OCI-M1 (cell line): ENCODE measurements around the gene B4GALT7.
"Not testable (repeated sequence)": the region's sequence is repeated elsewhere in the genome, so short reads cannot be mapped to it uniquely, and the experiment has no call there.

Source experiments
- DNase-seq: peaks from one replicate; lab custom pipeline; 2025; lab: John Stamatoyannopoulos, UW

Gene B4GALT7, protein sequence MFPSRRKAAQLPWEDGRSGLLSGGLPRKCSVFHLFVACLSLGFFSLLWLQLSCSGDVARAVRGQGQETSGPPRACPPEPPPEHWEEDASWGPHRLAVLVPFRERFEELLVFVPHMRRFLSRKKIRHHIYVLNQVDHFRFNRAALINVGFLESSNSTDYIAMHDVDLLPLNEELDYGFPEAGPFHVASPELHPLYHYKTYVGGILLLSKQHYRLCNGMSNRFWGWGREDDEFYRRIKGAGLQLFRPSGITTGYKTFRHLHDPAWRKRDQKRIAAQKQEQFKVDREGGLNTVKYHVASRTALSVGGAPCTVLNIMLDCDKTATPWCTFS

DNA sequence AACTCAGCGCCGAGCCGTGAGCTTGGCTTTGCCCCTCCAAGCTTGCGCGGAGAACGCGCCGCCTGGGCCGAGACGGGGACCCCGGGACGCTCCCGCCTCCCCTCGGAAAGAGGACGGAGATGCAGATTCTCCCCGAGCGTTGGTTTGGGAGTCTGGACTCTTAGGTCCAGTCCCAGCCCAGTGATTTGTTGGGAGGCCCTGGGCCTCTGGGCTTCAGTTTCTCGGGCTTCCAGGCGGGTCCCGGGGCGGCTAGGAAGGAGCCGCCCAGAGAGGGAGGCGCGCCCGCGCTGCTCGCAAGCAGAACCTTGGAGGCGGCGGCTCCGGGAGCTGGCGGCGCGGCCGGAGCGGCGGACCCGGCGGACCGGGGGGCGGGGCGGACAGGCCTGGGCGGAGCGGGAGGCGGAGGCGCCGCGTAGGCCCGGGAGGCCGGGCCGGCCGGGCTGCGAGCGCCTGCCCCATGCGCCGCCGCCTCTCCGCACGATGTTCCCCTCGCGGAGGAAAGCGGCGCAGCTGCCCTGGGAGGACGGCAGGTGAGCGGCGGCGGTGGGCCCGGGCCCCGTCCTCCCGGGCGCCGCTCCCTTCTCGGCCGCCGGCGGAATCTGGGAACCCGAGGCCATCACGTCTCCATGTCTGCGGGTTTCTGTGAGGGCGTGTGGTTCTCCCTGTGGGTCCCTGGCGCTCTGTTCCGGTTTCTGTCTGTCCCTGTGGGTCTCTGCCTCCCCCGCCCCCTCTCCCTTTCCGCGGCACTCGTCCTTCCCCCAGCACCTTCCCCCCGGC, at the start of gene B4GALT7:
Gene B4GALT7, plus strand, starts transcription at position 402 of the 777 bp plus-strand sequence. Its CDS starts 79 bp downstream, at position 481.
- peak; percentile 86 for DNase-seq

DNA sequence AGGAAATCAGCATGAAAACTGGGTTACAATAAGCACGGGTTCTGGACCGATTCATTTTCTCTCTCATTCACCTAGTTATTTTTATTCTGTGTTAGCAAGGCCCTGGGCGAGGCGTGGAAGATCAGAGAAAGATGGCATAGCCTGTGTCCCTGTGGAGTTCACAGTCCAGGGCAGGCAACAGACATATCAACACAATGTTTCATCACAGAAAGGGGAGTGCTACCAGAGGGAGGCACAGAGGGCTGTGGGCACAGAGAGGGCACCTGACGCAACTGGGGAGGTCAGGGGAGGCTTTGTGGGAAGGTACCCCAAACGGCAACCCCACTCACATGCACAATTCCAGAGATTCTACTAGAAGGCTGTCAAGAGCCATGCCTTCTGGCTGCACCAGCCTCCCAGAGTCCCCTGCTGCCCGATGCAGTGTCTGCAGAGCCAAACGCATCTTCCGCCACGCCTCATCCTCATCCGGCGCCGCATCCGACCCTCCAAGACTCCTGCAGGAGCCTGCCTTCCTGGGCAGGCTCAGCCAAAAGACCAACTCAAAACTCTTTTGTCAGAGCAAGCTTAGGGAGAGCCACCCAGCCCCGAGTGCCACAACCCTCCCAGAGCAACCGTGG, 47.0 kb upstream of the B4GALT7 start:
- DNase-seq, result no peak

DNA sequence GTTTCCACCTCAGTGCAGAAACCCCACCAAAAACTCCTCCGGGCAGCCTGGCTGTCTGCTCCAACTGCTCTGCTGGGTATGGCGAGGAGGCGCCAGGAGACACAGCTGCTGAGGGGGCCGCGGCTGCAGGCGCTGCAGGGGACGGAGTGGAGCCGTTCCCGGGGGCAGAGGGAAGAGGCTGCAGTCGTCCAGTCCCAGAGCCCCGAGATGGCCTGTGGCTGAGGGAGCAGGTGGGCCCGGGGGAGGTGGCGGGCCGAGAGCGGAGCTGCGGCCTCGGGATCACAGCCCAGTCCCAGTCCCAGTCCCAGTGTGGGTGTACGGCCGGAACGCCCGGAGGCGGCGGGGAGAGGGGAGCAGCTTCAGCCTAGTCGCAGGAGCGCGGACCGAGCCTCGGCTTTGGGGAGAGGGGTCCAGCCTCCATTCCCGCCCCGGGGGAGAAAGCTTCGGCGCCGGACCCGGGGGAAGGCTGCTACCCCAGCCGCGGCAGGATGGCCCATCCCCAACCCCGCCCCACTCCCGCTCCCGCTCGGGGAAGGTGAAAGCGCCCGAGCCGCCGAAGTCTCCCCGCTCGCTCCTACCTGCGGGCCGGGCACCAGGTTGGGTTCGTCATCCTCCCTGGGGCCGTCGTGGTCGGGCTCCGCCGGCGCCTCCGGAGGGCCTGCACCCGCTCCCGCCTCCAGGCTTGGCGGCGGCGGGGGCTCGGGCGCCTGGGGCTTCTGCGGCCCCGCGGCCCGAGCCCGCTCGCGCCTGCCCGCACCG, 46.1 kb upstream of the B4GALT7 start:
- DNase-seq, result peak; percentile 48

DNA sequence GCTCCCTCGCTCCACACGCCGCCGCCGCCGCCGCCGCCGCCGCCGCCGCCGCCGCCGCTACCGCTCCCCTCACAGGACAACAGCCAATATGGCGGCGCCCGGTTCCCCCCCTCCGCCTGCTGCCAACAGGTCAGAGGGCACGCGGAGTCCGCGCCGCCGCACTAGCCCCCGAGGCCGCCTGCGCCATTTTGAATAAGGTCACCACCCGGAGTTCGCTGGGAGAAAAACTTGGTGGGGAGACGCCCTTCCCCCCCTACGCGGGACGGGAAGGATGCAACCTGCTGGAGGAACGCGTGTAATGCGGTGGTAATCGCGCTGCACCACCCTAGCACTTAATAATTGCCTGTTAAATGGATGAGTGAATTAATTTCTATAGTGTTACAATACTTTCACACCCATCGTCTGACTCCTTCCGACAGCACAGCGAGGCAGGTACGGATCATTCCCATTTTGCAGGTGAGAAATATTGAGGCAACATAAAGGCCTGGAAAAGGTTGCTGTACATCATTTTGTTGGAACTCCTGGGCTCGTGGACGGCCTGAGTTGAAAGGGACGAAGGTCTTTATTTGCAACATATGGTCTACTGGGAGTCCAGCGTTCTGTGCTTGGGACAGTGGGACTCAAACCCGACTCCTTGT, 45.3 kb upstream of the B4GALT7 start, which contains the start of gene FAM193B:
Gene FAM193B, minus strand, starts transcription at position 90 of the 638 bp plus-strand sequence. CDS start 105 bp downstream, outside the sequence.
- peak; percentile 96 for DNase-seq

DNA sequence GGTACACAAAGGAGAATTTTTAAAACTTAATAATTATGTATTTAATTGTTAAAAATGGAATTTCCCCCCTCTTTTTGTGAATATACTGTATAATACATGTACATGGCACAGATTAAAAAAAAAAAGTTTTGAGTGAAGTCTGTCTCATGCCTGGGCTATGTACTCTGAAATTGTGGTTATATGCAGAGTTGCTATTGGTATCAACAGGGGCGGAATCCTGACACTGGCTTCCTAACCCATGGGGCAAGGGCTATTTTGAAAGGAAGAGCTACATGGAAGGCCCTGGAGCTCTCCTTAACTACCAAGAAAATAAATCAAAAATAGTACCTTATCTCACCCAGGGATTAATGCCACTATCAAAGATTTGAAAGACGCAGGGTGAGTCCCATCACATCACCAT, 44.7 kb upstream of the B4GALT7 start:
- DNase-seq, result no peak

DNA sequence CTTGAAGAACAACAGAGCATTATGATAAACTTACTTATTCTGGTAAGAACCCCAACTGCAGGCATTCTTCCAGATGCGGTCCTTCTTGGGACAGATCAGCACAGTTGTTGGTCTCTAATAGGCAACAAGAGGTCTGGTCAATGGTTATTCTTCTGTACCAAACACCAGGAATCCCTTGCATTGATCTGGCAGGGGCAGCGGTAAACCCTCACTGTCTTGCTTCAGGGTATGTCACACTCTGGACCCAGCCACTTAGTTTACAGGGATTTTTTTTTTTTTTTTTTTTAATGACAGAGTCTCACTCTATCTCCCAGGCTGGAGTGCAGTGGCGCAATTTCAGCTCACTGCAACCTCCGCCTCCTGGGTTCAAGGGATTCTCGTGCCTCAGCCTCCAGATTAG, 44.3 kb upstream of the B4GALT7 start:
- no peak for DNase-seq

DNA sequence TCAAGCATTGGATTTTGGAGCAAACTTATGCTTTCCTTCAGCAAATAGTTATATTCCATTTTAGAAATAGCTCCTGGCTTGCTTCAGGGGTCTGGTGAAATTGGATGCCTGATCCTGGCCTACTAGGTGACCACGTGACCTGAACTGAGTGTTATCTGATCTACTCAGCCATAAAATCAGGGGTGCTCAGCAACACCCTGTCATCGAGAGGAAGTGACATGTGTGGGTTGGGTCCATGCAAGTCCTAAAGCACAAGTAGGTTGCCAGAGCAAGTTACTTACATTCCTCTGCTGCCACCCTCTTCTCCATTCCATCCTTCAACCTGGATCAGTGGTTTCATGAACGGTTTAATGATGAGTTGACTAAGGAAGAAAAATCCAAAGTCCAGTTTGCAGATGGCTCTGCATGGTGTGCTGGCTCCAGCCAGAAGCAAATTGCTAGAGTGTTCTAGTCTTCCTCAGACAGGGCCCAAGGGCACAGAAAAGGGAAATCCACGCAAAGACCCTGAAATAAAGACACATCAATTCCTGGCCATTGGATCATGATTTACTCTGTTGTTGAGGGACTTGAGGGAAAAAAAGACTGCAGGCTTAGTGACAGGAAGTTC, 42.8 kb upstream of the B4GALT7 start:
- peak; percentile 81 for DNase-seq

DNA sequence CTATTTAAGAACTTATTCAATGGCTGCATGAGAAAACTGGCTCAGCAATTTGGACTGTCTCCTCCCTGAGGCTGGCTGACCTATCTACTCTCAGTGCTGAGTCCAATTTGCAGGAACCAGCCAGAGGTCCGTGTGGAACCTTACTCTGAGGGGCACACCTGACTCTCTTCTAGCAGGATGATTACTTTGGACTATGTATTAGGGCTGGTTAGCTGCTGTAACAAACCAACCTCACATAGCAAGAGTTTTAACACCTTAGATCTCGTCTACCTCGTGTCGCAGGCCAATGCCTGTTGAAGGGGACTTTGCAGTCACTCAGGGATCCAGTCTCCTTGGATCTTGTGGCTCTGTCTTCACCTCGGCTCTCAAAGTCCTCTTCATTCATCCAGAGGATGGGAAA, 42.1 kb upstream of the B4GALT7 start:
- no peak for DNase-seq

DNA sequence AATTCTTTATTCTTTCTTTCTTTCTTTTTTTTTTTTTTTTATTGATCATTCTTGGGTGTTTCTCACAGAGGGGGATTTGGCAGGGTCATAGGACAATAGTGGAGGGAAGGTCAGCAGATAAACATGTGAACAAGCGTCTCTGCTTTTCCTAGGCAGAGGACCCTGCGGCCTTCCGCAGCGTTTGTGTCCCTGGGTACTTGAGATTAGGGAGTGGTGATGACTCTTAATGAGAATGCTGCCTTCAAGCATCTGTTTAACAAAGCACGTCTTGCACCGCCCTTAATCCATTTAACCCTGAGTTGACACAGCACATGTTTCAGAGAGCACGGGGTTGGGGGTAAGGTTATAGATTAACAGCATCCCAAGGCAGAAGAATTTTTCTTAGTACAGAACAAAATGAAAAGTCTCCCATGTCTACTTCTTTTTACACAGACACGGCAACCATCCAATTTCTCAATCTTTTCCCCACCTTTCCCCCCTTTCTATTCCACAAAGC, 40.4 kb upstream of the B4GALT7 start:
- not testable (repeated sequence) for DNase-seq

DNA sequence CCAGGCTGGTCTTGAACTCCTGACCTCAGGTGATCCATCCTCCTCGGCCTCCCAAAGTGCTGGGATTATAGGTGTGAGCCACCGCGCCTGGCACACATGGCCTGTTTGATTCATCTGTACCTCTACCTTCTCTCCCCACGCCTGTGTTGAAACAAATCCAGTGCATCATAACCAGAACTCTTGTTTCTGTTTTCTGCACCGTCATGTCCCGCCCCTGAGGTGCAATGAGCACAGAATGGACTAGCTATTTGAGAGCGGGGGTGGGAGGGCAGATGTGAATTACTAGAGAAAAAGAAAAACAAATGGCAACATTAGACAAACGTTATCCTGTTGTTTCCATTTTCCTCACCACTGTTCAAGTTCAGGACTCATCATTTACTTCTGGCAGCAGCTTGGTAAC, 34.9 kb upstream of the B4GALT7 start:
- DNase-seq, result no peak

DNA sequence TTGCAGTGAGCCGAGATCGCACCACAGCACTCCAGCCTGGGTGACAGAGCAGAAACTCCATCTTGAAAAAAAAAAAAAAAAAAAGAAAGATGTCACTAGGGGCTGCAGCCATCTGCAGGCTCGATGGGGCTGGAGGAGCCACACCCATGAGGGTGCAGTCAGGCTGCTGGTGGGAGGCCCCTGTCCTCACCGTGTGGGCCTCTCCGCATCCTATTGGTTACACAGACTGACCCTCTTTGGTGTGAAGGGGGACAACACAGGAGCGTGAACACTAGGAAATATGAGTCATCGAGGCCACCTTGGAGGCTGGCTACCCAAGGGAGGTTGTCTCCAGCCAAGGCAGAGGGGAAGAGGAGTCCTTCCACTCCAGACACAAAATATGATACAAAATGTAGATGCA, 31.6 kb upstream of the B4GALT7 start:
- no peak for DNase-seq

DNA sequence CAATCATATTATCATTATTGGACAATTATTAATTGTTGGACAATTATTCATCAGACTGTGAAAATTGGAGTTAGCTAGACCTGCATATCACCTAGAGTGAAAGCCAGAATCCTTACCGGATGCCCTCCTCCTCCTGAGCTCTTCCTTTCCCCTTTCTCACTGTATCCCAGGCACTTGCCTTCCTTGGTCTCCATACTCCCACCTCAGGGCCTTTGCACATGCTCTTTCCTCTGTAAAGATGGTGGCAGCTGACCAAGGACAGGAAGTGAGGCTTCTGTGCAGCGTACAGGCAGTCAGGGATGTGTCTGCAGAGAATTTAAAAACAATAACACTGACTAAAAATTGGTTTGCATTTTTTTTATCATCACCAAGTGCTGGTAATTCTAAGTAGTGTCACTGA, 30.0 kb upstream of the B4GALT7 start:
- DNase-seq, result no peak

DNA sequence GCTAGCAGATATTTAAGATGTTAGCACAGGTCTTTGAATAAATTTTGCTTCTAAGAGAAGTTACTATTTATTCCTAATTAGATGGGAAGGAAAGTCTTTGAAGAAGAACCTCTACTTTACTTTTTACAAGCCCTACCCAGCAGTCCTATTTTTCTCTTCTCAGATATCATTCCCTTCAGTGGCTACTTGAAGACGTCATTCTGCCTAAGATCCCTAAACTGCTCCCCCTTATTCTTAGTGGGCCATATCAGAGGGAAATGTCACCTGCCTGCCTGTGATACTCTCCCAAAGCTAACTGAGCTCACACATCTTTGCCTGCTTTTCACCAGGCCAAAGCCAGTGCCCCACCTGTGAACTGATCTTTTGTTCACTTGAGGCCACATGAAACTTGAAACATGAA, 24.4 kb upstream of the B4GALT7 start:
- DNase-seq, result no peak

DNA sequence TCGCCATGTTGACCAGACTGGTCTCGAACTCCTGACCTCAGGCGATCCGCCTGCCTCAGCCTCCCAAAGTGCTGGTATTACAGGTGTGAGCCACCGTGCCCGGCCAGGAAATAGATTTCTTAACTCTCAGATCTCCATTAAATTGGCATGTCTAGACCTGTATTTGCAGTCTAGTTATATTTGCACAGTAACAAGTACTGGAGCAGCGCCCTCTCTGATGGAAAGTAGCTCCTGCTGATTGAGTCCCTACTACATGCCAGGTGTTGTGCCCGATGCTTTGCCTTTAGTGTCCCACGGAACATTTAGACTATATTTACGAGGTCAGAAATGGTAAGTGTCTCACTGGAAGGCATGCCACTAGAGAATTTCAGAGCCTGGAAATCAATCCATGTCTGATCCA, 23.8 kb upstream of the B4GALT7 start:
- no peak for DNase-seq

DNA sequence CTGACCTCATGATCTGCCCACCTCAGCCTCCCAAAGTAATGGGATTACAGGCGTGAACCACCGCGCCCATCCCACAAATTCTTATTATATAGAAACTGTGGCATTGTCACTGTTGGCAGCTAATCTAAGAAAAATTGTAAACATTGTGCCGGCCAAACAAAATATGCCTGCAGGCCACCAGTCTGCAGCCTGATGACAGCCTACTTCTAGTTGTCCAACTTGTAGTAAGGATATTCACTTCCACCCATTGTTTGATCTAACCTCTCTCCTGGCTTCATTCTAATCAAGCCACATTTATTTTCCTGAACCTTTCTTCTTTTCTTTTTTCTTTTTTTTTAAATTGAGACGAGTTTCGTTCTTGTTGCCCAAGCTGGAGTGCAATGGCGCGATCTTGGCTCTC, 21.6 kb upstream of the B4GALT7 start:
- no peak for DNase-seq

DNA sequence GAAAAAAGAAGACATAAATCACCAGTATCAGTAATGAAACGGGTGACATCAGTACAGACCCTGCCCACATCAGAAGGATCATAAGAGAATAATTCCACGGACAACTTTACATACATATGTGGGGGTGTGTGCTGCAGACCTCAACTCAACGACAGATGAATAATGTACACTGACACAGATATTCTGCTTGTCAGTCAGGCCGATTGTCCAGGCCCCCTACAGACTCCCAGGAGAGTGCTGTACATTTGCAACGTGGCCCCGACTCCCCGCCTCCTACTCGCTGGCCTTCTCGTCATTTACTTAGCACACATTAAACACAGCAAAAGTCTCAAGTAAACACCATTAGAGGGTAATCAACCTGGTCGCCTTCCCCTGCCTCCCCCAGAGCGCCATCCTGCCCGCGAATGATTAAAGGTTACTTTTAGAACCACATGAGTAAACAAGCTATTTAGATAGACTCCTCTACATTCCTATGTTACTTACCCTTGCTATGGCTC, 11.5 kb upstream of the B4GALT7 start:
- no peak for DNase-seq

DNA sequence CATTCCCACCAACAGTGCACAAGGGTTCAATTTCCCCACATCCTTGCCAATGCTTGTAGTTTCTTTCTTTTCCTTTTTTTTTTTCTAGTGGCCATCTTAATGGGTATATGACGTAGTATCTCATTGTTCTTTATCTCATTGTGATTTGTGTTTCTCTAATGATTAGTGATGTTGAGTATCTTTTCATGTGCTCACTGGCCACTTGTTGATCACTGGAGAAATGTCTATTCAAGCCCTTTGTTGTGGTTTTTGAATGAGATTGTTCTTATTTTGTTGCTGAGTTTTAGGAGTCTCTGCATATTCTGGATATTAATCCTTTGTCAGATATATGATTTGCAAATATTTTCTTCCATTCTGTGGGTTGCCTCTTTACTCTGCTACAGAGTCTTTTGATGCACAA, 9.5 kb upstream of the B4GALT7 start:
- DNase-seq, result no peak

DNA sequence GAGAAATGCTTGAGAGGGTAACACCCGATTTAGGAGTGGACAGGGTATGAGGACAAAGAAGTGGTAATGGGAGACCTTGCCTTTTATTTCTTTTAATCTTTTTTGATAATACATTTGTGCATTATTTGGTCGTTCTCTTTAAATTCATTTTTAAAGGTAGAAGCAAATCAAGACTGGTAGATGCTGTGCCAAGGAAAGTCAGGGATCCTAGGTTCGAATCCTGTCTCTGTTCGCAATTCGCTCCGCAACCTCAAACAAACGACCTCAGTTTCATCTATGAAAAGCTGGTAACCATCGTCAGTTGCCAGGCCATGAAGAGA, 8.3 kb upstream of the B4GALT7 start:
- DNase-seq, result no peak

DNA sequence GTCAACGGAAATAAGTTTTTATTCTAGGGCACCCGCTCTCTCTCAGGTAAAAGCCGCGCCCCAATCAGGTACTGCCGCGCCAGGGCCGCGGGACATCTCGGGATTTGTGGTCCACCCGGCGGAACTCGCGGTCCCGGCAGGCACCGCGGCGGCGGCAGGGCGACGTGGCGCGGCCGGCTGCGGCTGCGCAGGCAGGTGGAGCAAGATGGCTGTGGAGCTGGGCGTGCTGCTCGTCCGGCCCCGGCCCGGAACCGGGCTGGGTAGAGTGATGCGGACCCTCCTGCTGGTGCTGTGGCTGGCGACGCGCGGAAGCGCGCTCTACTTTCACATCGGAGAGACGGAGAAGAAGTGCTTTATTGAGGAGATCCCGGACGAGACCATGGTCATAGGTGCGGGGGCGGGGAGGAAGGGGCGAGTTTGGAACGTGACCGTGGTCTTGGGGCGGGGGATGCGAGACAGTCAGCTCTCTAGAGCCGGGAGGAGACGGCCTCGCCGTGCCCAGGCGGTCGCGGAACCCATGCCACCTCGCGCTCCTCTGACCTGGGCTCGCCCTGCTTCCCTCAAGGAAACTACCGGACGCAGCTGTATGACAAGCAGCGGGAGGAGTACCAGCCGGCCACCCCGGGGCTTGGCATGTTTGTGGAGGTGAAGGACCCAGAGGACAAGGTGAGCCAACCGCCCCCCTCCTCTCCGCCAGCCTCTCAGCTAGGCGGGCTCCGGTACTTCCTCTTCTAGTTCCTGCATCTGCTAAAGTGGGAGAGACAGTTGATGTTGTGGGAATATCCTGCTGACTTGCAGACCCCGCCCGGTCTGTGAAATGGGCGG, 7.7 kb upstream of the B4GALT7 start, which contains the start of gene TMED9:
Gene TMED9, plus strand, starts transcription at position 194 of the 825 bp plus-strand sequence. Its CDS starts 12 bp downstream, at position 206.
- peak; percentile 88 for DNase-seq

DNA sequence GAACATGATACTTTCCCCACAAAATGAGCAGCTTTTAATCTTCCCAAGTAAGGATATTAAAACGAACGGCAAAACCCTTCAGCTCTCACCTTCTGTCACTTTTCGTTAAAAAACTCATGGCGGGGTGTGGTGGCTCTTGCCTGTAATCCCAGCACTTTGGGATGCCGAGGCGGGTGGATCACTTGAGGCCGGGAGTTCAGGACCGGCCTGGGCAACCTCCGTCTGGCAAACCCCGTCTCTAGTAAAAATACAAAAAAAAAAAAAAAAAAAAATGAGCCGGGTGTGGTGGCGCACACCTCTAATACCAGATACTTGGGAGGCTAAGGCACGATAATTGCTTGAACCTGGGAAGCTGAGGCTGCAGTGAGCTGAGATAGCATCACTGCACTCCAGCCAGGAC, 7.0 kb upstream of the B4GALT7 start:
- DNase-seq, result no peak
